Keratinocyte (primary cell): ENCODE results near the gene TOX3. TPM values are rescaled to one million over a fixed set of nuclear protein-coding genes. Genes with fewer than 3 reads are reported as not detected.

ENCODE experiments used
- DNase-seq: peaks from one replicate; pipeline ENCODE4 v3.0.0-alpha.2; 2011; ENCODE audit warnings: low read depth, missing footprints, low spot score
- FAIRE-seq: peaks from 2 replicates; lab custom pipeline; 2011; peaks lifted over from hg19 to GRCh38; lab: Jason Lieb, UNC
- H2AFZ ChIP-seq: 2 replicates; pipeline ENCODE4 v1.6.0; 2012; ENCODE audit warnings: low read length, control low read depth, inconsistent platforms; ENCODE audit not compliant: control insufficient read depth
- H3K27ac ChIP-seq: 2 replicates; pipeline ENCODE4 v1.5.1; 2011; ENCODE audit warnings: low read length; ENCODE audit not compliant: control insufficient read depth, insufficient read depth
- H3K27me3 ChIP-seq: 3 replicates; pipeline ENCODE4 v1.6.0; 2011; ENCODE audit warnings: low read length; ENCODE audit not compliant: control insufficient read depth, insufficient read depth; ENCODE audit errors: extremely low read depth
- H3K36me3 ChIP-seq, 2 experiments: 2 replicates in 1 of 2; 3 replicates in 1 of 2; pipeline ENCODE4 v1.5.1; 2011; ENCODE audit warnings: low read length in 2 of 2, mild to moderate bottlenecking in 1 of 2; ENCODE audit not compliant: control insufficient read depth in 2 of 2, insufficient read depth in 2 of 2; ENCODE audit errors: extremely low read depth in 1 of 2
- H3K4me1 ChIP-seq: 3 replicates; pipeline ENCODE4 v1.5.1; 2011; ENCODE audit warnings: low read length; ENCODE audit not compliant: control insufficient read depth, insufficient read depth; ENCODE audit errors: extremely low read depth
- H3K4me2 ChIP-seq: 3 replicates; pipeline ENCODE4 v1.6.0; 2011; ENCODE audit warnings: low read depth, low read length; ENCODE audit not compliant: control insufficient read depth, insufficient read depth; ENCODE audit errors: extremely low read depth
- H3K4me3 ChIP-seq, 3 experiments: fragments of 200-600 bp in 1 of 3; sonication (generic) in 1 of 3; 2 replicates in 2 of 3; 3 replicates in 1 of 3; pipeline ENCODE4 v1.5.1; 2011 to 2016; ENCODE audit warnings: low read length in 3 of 3, mild to moderate bottlenecking in 3 of 3, control low read depth in 2 of 3, inconsistent platforms in 1 of 3, low read depth in 1 of 3, mixed read lengths in 1 of 3, mixed run types in 1 of 3, moderate library complexity in 1 of 3; ENCODE audit not compliant: control insufficient read depth in 2 of 3, insufficient read depth in 2 of 3; ENCODE audit errors: extremely low read depth in 1 of 3
- H3K79me2 ChIP-seq: 2 replicates; pipeline ENCODE4 v1.6.0; 2012; ENCODE audit warnings: low read length; ENCODE audit not compliant: control insufficient read depth, insufficient read depth
- H3K9ac ChIP-seq: 3 replicates; pipeline ENCODE4 v1.6.0; 2011; ENCODE audit warnings: low read length; ENCODE audit not compliant: control insufficient read depth, insufficient read depth; ENCODE audit errors: extremely low read depth
- H3K9me1 ChIP-seq: 3 replicates; pipeline ENCODE4 v1.6.0; 2011; ENCODE audit warnings: low read length; ENCODE audit not compliant: control insufficient read depth, insufficient read depth; ENCODE audit errors: extremely low read depth
- H3K9me3 ChIP-seq: 2 replicates; pipeline ENCODE4 v1.5.1; 2012; ENCODE audit warnings: low read depth, low read length; ENCODE audit not compliant: control insufficient read depth
- H4K20me1 ChIP-seq: 3 replicates; pipeline ENCODE4 v1.6.0; 2011; ENCODE audit warnings: low read length; ENCODE audit not compliant: control insufficient read depth, insufficient read depth; ENCODE audit errors: extremely low read depth
- EZH2 ChIP-seq: IDR thresholded peaks from one replicate; pipeline ENCODE4 v1.6.1; 2012; ENCODE audit warnings: inconsistent platforms, mild to moderate bottlenecking, low read length, moderate library complexity
- dilution Hi-C: fragments of 300-500 bp; cut with MboI; formaldehyde crosslinking; loops from one replicate; pipeline ENCODE4 v1.7.0; 2020; ENCODE audit warnings: low sequenced_read_pairs; ENCODE audit not compliant: extremely low pct_ligation_motif_present
- polyA plus RNA-seq, 5 experiments: library from polyadenylated mRNA; depleted of rRNA in 3 of 5; stranded (reverse) in 3 of 5; stranded (forward) in 1 of 5; unstranded in 1 of 5; fragments of >200 nt; gene quantifications; 1 replicate in 1 of 5; 2 replicates in 3 of 5; 3 replicates in 1 of 5; pipeline versions ENCODE4 v1.2.1 to v1.2.3, GENCODE V29; 2011 to 2012; ENCODE audit warnings: missing spikeins in 2 of 5, low read depth in 1 of 5, low replicate concordance in 1 of 5
- TF ChIP-seq, protein P1 (sequence below), 3 experiments: IDR thresholded peaks in 1 of 3; conservative IDR thresholded peaks in 1 of 3; optimal IDR thresholded peaks in 1 of 3; 2 replicates in 2 of 3; 3 replicates in 1 of 3; pipeline versions ENCODE3 to v1.5.1; 2011; ENCODE audit warnings: low read length in 3 of 3, mild to moderate bottlenecking in 3 of 3, moderate library complexity in 2 of 3, control low read depth in 1 of 3, inconsistent platforms in 1 of 3; ENCODE audit not compliant: insufficient read depth in 2 of 3; ENCODE audit errors: extremely low read depth in 1 of 3

TOX3 gene
- polyA plus RNA-seq, 1 donor (not counting 4 experiments of a cell fraction or from before 2014, with no cell fraction given): not detected

DNA sequence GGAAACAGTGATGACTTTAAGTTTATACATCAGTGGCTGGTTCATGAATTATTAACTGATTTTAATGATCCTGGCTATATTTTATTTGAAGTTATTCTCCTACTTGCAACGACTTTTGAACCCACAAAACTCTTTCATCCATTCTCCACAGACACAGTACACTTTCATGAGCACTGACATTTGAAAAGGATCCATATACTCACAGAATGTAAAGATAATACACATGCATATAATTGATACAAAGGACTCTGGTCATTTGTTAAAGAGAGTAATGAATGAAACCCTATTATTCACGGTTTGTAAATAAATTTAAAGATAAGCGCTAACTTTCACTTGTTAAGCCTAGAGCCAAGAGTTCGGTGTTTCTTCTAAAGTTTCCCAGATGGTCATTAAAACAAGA is 3.3 kb downstream of the TOX3 start:
- H3K36me3 ChIP-seq: no peaks in the 10 kb centered on the region
- TF ChIP-seq, protein P1, sequence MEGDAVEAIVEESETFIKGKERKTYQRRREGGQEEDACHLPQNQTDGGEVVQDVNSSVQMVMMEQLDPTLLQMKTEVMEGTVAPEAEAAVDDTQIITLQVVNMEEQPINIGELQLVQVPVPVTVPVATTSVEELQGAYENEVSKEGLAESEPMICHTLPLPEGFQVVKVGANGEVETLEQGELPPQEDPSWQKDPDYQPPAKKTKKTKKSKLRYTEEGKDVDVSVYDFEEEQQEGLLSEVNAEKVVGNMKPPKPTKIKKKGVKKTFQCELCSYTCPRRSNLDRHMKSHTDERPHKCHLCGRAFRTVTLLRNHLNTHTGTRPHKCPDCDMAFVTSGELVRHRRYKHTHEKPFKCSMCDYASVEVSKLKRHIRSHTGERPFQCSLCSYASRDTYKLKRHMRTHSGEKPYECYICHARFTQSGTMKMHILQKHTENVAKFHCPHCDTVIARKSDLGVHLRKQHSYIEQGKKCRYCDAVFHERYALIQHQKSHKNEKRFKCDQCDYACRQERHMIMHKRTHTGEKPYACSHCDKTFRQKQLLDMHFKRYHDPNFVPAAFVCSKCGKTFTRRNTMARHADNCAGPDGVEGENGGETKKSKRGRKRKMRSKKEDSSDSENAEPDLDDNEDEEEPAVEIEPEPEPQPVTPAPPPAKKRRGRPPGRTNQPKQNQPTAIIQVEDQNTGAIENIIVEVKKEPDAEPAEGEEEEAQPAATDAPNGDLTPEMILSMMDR (optimal IDR thresholded peaks at IDR 0.05 in 1 of 3, IDR thresholded peaks at IDR 0.05 in 1 of 3, conservative IDR thresholded peaks at IDR 0.05 in 1 of 3; ENCODE audit: extremely low read depth in 1 of 3, insufficient read depth in 2 of 3, low read length in 3 of 3): no peak
- TF ChIP-seq EZH2: no peak
- dilution Hi-C loops: loop anchor here (5.0 kb wide), 1 partner anchor 56 kb away; no protein-coding TSS in a partner anchor

DNA sequence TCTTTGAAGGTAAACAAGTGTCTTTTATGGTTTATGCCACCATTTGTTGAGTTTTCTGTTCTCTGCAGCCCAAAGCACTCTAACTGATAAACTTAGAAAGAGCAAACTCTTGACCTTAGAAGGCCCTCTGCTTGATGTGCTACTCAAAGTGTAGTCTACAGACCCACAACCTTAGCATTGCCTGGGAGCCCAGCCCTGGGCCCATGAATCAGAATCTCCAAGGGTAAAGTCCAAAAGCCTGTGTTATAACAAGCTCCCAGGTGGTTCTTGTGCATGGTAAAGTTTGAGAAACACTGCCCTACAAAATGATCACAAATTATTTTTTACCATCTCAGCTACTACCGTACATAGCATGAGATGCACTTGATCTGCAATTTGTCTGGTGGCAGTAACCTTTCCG is 6.0 kb downstream of the TOX3 start:
- H3K9me3 ChIP-seq: no peaks in the 10 kb centered on the region
- no peaks in the 10 kb centered on the region for H3K79me2 ChIP-seq
- DNase-seq: no peak
- peaks cover 2% of the 10 kb centered on the region for H3K4me1 ChIP-seq
- no peak overlapping the region for H3K4me2 ChIP-seq
- no peak overlapping the region for H2AFZ ChIP-seq
- H3K4me3 ChIP-seq: no peak overlapping the region
- no peaks in the 10 kb centered on the region for H3K36me3 ChIP-seq
- H3K27ac ChIP-seq: no peak overlapping the region
- no peaks in the 10 kb centered on the region for H4K20me1 ChIP-seq
- dilution Hi-C loops: loop anchor here (5.0 kb wide), 1 partner anchor 54 kb away; no protein-coding TSS in a partner anchor
- H3K9me1 ChIP-seq: no peaks in the 10 kb centered on the region
- no peak for FAIRE-seq
- no peak overlapping the region for H3K9ac ChIP-seq
- H3K27me3 ChIP-seq: peaks cover 22% of the 10 kb centered on the region
- TF ChIP-seq, protein P1 (optimal IDR thresholded peaks at IDR 0.05 in 1 of 3, IDR thresholded peaks at IDR 0.05 in 1 of 3, conservative IDR thresholded peaks at IDR 0.05 in 1 of 3; ENCODE audit: extremely low read depth in 1 of 3, insufficient read depth in 2 of 3, low read length in 3 of 3): no peak
- TF ChIP-seq EZH2: no peak

More for the DNA sequence above, 3.3 kb downstream of the TOX3 start:
- FAIRE-seq (no peak), DNase-seq (no peak)
- Histone ChIP-seq H4K20me1 (no peaks in the 10 kb centered on the region), H3K4me3 (no peak overlapping the region), H3K4me2 (no peak overlapping the region), H3K9me1 (no peaks in the 10 kb centered on the region), H3K79me2 (no peaks in the 10 kb centered on the region), H3K9me3 (no peaks in the 10 kb centered on the region), H3K27ac (no peak overlapping the region), H3K4me1 (peaks cover 2% of the 10 kb centered on the region), H3K27me3 (peaks cover 45% of the 10 kb centered on the region), H2AFZ (no peak overlapping the region), H3K9ac (no peak overlapping the region)
